ENCODE data around the gene TASOR2. TPM values are rescaled to one million over a fixed set of nuclear protein-coding genes. Genes with fewer than 3 reads are reported as not detected.

The TASOR2 gene
- polyA plus RNA-seq, 4 donors, result 31.4 to 41.6 (median 38.0) TPM

DNA sequence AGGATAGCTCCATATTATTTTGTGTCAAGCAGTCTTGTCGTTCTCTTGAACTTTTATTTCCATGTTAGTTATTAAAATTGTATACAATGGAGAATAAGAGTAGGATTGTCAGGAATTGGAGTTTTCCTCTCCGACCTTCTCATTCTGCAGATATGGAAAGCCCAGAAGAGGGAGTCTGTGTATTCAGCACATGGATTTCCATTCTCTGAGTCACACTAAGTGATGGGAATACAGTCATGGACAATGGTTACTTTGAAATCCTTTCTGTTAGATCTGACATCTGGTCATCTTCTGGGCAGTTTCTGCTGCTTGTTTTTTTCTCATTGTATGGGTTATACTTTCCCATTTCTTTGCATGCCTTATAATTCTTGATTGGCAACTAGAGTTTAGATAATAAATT lies 5.0 kb upstream of the TASOR2 start:
- no peak for DNase-seq (ENCODE audit: low read depth in 4 of 4, low spot score in 3 of 4)

DNA sequence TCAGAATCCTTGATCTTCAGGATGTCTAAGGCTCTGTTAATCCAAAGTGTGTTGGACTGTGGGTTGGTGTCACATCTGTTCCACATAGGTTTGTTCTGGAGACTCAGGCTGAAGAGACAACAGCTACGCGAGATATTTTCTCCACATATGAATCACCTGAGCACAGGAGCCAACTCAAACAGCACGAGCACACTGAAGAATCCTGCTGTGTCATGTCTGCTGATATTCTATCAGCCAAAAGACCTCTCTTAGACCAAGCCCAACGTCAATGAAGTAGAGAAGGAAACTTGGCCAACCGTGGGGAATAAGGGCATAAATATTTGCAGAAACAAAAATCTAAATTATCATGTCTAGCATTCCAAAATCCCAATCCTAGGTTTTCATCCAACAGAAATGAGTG lies 2.7 kb upstream of the TASOR2 start:
- no peak for DNase-seq (ENCODE audit: low read depth in 4 of 4, low spot score in 3 of 4)

DNA sequence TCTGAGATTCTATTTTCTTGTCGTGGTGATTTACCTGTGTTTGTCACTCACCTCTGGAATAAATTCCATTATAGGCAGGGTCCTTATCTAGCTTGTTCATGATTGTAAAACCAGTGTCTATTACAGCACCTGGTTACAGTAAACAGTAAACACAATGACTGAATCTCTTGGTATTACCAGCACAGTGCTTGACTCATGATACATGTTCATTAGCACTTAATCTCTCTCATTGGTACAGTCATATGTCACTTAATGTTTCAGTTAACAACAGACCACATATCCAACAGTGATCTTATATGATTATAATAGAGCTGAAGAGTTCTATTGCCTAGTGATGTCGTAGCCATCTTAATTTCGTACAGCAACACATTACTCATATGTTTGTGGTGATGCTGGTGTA lies 1.6 kb upstream of the TASOR2 start:
- DNase-seq (ENCODE audit: low read depth in 4 of 4, low spot score in 3 of 4), result no peak

DNA sequence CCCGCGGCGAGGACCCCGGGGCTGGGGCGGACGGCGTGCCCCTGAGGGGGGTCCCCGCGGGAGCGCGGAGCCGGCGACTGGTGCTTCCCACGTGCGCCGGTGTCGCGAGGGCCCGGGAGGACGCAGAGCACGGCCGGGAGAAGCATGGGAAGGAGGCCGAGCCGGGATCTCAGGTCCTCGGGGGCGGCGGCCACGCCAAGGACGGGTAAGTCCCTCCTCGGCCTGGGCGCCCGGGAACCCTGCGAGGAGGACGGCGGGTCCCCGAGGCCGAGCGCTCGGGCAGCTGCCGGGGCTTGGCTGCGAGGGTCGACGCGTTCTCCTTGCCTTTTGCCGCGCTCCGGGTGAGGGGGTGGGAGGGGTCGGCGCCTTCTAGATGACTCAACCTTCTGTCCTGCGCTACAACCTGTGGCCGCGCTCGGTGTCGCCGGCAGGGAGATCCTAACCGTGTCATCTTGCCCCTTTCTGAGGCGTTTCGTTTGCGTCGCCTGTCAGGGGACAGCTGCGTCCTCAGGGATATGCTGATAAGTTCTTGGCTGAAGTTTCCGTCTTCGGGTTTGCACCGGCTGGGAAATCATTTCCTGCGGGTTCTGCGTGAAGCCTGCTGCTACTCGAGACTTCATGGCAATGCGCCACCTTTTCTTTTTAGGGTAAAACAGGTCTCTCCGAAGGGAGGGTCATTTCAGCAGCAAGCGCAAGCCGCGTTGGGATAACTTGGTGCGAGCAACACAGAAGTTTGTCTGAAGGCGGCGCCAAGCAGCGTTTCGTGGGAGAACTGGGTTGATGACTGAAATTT lies 529 bp downstream of the TASOR2 start:
- DNase-seq (ENCODE audit: low read depth in 4 of 4, low spot score in 3 of 4), result peak in 1 of 4 donors; percentile 43

DNA sequence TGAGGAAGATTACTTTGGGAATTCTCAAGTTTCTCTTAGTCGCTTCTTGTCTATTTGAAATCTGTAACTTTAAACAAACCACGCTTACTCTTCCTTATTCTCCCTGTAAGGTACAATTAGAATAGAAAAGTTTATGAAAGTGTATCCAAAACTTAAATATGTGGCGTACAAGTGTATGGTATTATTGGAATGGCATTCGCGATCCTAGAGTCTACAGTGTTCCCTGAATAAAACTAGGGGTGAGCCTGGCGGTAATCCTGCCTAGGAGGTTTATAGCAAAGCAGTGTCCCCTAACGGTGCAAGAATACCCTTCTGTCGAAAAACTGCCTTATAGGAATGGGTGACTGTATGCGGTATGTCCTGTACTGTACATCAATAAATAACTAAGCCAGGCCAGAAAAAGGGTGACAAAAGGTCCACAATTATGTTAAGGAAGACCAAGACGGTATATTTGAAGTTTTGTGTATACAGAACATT lies 1.2 kb downstream of the TASOR2 start:
- DNase-seq (ENCODE audit: low read depth in 4 of 4, low spot score in 3 of 4), result no peak

DNA sequence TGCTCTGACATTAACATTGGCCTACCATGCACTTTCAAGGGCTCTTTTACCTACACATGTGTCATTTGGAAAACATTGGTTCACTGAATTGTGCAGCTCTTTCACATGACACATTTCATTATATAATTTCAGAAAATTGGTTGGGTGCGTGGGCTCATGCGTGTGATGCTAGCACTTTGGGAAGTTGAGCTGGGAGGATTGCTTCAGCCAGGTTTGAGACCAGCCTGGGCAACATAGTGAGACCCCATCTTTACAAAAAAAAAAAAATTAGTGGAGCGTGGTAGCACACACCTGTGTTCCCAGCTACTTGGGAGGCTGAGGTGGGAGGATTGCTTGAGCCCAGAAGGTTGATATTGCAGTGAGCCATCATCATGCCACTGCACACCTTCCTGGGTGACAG lies 3.9 kb downstream of the TASOR2 start:
- no peak for DNase-seq (ENCODE audit: low read depth in 4 of 4, low spot score in 3 of 4)

DNA sequence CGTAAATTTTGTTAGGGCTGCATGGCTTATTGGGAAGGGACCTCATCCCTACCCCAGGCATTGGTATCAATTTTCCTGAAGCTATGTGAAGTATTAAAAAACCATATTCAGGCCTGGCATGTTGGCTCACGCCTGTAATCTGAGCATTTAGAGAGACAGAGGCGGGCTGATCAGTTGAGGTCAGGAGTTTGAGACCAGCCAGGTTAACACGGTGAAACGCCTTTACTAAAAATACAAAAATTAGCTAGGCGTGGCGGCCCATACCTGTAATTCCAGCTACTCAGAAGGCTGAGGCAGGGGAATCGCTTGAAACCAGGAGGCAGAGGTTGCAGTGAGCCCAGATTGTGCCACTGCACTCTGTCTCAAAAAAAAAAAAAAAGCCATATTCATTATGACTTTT lies 7.1 kb downstream of the TASOR2 start:
- DNase-seq (ENCODE audit: low read depth in 4 of 4, low spot score in 3 of 4), result no peak

DNA sequence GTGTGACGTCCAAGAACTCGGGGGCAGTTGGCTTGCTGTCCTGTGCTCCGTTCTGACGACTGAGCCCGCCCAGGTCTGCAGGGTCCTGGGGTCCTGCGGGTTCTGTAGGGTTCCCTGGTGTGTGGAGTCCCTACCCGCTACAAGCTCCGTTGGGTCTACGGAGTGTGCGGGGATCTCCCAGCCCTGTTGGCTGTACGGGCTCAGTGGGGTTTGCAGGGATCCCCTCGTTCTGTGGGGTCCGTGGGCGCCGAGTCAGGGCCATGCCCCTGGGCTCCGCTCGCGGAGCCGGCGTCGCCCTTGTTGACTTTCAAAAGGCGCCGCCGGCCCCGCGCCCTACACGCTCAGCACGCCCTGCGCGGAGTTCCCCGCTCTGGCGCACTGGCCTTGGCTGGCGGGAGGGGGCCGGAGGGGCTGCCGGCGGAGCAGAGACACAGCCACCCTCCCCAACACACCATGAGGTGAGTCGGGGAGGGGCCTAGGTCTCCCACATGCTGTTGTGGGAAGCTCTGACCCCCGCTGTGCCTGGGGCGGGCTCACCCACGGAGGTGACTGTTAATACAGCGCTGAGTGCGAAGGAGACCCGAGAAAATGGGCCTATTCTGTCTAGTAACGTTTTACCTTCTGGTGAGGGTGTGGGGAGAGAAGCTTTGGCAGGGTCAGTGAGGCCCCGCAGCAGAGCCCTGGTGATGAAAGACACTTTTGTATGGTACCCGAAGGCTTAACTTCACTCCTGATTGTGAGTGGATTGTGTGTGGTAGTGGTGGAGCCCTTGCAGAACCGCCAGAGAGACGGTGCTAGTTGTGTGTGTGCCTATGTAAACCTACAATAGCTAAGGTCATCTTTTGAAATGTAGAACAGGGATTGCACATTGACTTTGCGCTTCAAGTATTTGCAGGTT lies 8.1 kb downstream of the TASOR2 start:
- DNase-seq (ENCODE audit: low read depth in 4 of 4, low spot score in 3 of 4), result peak in 3 of 4 donors; percentile 22 to 45 (median 29)

DNA sequence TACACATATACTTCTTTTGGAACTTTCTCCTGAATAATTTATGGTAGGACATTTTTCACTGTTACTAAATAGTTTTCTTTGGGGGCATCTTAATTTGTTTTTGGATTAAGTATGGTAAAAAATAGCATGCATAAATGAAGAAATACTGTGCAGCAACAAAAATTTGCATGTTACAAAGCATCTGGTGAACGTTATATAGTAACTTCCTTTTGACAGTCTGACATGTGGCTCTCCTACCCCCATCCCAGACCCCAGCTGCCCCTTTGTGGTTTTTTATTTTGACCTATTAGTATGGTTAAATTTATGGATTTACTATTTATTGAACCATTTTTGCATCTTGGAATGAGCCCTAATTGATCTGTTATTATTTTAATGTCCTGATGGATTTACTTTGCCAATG lies 9.9 kb downstream of the TASOR2 start:
- no peak for DNase-seq (ENCODE audit: low read depth in 4 of 4, low spot score in 3 of 4)

DNA sequence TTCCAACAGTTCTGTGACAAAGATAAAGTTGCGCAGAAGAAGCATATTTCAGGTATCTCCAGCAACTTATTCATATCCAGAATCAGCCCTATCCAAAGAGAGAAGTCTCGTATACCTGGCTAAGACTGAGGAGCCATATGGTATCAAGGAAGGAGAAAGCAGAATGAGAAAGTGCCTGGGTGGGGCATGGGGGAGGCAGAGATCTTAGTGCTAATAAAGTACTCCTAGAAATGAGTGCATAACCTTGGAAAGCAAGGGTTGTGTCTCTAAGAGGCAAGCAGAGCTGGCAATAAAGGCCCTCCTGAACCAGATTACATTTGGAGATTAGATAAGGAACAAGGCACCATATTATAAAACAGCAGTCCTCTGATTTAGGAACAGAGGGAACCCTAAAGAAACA lies 12.7 kb downstream of the TASOR2 start:
- no peak for DNase-seq (ENCODE audit: low read depth in 4 of 4, low spot score in 3 of 4)

DNA sequence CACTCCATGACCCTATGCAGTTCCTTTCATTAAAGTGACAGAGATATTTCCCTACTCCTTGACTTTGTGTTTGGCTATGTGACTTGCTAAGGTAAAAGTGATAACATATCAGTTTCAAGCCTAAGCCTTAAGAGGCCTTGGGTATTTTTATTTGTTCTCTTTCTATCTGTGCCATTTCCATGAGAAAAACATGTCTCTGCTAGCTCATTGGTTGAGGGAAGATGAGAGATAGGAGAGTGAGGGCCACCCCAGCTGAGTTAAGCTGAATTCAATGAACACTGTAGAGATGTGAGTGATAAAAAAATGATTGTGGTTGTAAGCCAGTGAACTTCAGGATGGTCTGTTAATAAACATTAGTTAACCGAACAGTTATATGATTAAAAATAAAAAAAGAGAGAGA lies 13.4 kb downstream of the TASOR2 start:
- no peak for DNase-seq (ENCODE audit: low read depth in 4 of 4, low spot score in 3 of 4)

DNA sequence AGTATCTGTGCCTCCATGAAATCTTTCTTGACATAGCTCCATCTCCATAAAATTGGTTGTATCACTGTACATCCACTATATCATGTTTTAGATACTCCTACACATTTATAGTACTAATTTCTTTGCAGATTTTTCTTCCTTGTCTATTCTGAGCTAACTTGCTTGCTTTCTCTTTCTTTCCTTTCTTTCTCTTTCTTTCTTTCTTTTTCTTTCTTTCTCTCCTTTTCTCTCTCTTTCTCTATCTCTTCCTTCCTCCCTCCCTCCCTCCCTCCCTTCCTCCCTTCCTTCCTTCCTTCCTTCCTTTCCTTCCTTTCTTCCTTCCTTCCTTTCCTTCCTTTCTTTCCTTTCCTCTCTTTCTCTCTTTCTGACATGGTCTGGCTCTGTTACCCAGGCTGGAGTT lies 23.7 kb downstream of the TASOR2 start:
- DNase-seq (ENCODE audit: low read depth in 4 of 4, low spot score in 3 of 4), result no peak

DNA sequence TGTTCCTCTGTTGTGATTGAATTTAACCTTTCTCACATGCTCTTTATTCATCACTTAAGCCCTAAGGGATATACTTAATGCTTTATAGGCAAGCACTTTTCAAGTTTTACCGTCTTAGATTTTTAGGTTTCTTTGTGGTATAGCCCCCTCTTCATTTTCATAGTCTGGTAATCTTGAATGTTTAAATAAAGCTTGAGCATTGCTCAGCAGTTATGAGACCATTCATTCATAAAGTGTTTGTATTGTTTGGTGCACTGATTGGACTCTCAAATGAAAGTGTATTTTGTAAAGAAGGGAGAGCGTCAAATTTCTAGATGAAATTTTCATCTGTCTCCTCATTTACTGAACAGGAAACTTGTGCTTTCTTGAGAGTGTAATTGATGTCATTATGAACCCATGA lies 25.2 kb downstream of the TASOR2 start:
- DNase-seq (ENCODE audit: low read depth in 4 of 4, low spot score in 3 of 4), result no peak

DNA sequence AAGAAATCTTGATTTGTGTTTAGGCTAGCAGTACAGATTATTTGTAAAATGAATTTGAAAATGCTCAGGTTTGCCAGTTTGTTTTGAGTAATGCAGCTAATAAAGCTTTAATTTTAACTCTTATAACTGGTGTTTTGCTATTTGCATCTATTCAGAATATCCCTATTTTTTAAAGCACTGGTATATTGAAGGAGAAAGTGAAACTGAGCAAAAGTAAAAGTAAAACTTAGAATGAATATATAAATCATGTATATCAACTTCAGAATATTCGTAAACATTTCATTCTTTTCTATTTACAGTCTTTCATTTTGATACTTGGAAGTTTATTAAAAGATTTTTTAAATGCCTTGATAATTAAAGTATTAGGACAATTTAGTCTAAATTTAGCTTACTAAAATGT lies 26.2 kb downstream of the TASOR2 start:
- no peak for DNase-seq (ENCODE audit: low read depth in 4 of 4, low spot score in 3 of 4)

DNA sequence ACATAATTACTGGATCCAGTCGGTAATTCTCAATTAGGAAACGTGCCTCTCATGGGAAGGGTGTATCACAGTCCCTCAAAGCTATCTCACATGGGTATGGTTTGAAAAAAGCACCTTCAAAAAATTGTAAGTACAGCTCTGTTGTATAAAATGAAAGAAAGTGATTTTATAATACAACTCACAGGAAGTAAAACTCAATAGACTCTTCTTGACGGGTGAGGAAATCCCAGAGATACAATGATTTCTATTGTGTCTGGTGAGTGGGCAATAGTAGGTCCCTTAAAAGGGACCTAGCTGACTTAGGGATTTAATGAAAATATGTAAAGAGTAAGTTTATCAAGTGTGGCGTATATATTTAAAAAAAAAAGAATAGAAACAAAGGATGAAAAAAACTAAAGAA lies 27.0 kb downstream of the TASOR2 start:
- no peak for DNase-seq (ENCODE audit: low read depth in 4 of 4, low spot score in 3 of 4)

DNA sequence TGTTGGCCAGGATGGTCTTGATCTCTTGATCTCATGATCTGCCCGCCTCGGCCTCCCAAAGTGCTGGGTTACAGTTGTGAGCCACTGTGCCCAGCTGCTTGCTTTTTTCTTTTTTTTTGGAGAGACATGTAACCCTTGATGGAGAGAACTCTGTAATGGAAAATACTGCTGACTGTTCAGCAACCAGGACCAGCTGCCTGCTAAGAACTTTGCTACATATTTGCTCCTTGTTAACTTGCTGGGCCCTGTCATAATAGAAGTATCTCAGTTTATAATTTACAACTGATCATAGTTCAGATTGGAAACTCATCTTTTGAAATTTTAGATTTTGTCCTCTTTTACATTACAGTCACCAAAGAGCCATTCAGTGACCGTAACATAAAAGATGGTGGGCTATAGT lies 34.9 kb downstream of the TASOR2 start:
- no peak for DNase-seq (ENCODE audit: low read depth in 4 of 4, low spot score in 3 of 4)

DNA sequence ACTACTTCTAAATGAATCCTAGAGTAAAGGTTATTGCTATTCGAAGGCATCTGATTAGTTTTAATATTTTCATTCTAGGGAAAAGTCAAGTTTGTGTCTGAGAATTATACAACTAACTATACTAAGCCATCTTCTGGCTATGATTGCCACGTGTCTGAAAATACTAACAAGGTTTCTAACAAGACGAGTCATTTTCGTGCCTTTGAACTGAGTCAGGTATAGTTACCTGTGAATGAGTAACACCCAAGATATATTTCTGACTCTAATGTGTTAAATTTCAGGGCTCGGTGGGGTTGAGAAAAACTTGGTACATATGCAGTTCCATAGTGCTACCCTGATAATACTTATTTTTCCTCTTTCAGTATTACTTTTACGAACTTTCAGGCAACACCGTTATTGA lies 35.5 kb downstream of the TASOR2 start:
- DNase-seq (ENCODE audit: low read depth in 4 of 4, low spot score in 3 of 4), result no peak

DNA sequence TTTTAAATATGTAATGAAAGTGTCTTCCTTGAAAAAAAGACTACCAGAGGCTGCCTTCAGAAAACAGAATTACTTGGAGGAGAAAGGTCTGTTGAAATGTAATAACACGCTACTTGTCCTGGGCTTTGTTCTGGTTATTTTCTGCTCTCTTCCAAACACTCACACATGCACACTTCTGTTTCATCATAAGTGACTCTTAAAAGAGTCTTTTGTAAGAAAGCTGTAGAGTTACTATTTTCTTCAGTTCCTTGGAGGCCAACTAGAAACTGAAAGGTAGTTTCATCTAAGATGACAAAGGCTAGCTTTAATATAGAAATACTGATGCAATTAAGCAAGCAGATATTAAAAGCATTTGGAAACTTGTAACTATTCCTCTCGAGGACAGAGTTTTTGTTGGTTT lies 39.1 kb downstream of the TASOR2 start:
- DNase-seq (ENCODE audit: low read depth in 4 of 4, low spot score in 3 of 4), result no peak

DNA sequence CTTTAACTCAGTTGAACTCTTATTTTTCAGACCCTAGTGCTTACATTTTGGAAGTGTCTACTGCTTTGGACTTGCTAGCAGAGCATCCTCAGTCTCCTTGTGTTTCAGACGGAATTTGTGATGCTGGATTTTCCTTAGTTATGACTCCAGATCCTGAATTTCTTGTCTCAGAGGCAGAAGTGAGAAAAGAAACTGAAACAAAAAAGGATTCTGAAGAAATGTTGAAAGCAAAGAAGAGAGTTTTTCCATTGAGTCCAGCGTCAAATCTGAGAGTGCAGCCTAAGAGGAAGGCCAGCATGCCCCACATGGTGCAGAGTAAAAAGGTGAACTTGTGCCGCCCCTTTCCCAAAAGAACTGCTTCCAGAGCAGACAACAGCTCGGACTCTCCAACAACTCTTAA lies 46.1 kb downstream of the TASOR2 start:
- DNase-seq (ENCODE audit: low read depth in 4 of 4, low spot score in 3 of 4), result no peak

DNA sequence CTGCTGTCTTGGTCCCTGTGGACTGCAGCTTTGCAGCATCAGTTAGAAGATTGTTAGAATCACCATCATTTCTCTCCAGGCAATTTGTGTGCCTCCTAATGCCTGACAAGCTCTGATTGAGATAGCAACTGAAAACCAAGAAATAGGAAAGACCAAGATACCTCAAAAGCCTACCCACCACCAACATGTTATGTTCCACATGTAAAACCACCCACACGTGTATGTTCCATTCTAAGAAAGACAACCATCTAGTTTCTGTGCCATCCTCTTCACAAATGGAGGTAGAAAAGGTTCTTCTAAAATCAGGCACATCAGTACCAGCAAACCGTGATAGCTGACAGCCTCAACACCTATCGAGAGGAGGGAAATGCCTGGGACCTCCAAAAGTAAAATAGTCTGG lies 46.9 kb downstream of the TASOR2 start:
- no peak for DNase-seq (ENCODE audit: low read depth in 4 of 4, low spot score in 3 of 4)

DNA sequence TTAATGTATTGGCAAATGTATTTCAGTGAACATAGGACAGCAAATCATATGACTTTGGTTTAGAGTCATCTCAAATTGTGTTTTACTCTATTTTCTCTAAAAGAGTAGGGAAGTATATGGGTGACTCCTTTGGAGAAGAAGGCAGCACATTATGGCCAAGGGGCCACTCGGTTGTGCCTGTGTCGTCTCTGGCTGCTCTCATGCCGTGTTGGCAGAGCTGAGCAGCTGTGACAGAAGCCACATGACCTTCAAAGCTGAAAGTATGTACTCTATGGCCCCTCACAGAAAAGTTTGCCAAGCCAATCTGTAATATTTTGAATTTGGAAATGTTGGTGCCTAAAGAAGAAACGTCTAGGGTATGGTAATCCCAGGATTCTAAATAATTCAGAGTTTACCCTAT lies 47.5 kb downstream of the TASOR2 start:
- DNase-seq (ENCODE audit: low read depth in 4 of 4, low spot score in 3 of 4), result no peak

Data from right renal pelvis (tissue), 4 donors.